HepG2 (cell line): Measurements from ENCODE around the gene NCOA5. TPM values are rescaled to one million over a fixed set of nuclear protein-coding genes. Genes with fewer than 3 reads are reported as not detected.

Experiments used
- CERS6 ChIP-seq: sonication (generic); formaldehyde crosslinking; IDR thresholded peaks from 2 replicates; pipeline ENCODE4 v1.5.0; 2020; ENCODE audit warnings: missing genetic modification reagents
- ERF ChIP-seq: IDR thresholded peaks from 2 replicates; pipeline ENCODE4 v1.6.1; 2018; ENCODE audit warnings: missing biosample characterization, missing genetic modification reagents
- KAT2B ChIP-seq: fragments of 150-350 bp; IDR thresholded peaks from 2 replicates; pipeline ENCODE4 v1.6.1; 2014; ENCODE audit warnings: low read depth, low read length, borderline replicate concordance
- KLF12 ChIP-seq: sonication (generic); formaldehyde crosslinking; IDR thresholded peaks from 2 replicates; pipeline ENCODE4 v1.4.0; 2020; ENCODE audit warnings: missing genetic modification reagents, borderline replicate concordance
- NFIC ChIP-seq: IDR thresholded peaks from 2 replicates; pipeline ENCODE4 v1.6.1; 2012; ENCODE audit warnings: mild to moderate bottlenecking, low read length, inconsistent platforms
- SOX6 ChIP-seq, 2 experiments: fragments of 450-650 bp in 1 of 2; sonication (generic) in 1 of 2; formaldehyde crosslinking in 1 of 2; IDR thresholded peaks; 2 replicates each; pipeline versions ENCODE4 v1.4.0 to v1.6.1; 2017 to 2020; ENCODE audit warnings: antibody characterized with exemption in 1 of 2, mild to moderate bottlenecking in 1 of 2, missing genetic modification reagents in 1 of 2
- UBTF ChIP-seq: sonication (generic); formaldehyde crosslinking; IDR thresholded peaks from 2 replicates; pipeline ENCODE4 v1.4.0; 2020; ENCODE audit warnings: mild to moderate bottlenecking, missing genetic modification reagents
- ZBTB40 ChIP-seq, 2 experiments: fragments of 450-650 bp in 1 of 2; sonication (generic) in 1 of 2; formaldehyde crosslinking in 1 of 2; IDR thresholded peaks; 2 replicates each; pipeline versions ENCODE4 v1.6.1 to v1.8.0; 2016 to 2022; ENCODE audit warnings: antibody characterized with exemption in 1 of 2, mild to moderate bottlenecking in 1 of 2, missing genetic modification reagents in 1 of 2
- ZNF232 ChIP-seq: sonication (generic); formaldehyde crosslinking; IDR thresholded peaks from 2 replicates; pipeline ENCODE4 v1.4.0; 2020; ENCODE audit warnings: missing genetic modification reagents, borderline replicate concordance
- ZNF24 ChIP-seq: fragments of 450-650 bp; IDR thresholded peaks from 2 replicates; pipeline ENCODE4 v1.6.1; 2017; ENCODE audit warnings: antibody characterized with exemption, mild to moderate bottlenecking
- ZNF30 ChIP-seq: sonication (generic); formaldehyde crosslinking; IDR thresholded peaks from 2 replicates; pipeline ENCODE4 v1.5.0; 2020; ENCODE audit warnings: mild to moderate bottlenecking, missing genetic modification reagents
- ZNF569 ChIP-seq: sonication (generic); formaldehyde crosslinking; IDR thresholded peaks from 2 replicates; pipeline ENCODE4 v1.5.0; 2020; ENCODE audit warnings: mild to moderate bottlenecking, missing genetic modification reagents, moderate library complexity, borderline replicate concordance
- ZNF614 ChIP-seq: IDR thresholded peaks from 2 replicates; pipeline ENCODE4 v1.6.1; 2018; ENCODE audit warnings: missing biosample characterization, missing genetic modification reagents, inconsistent platforms, borderline replicate concordance
- ZNF7 ChIP-seq: IDR thresholded peaks from 2 replicates; pipeline ENCODE4 v1.6.1; 2016; ENCODE audit warnings: missing biosample characterization, missing genetic modification reagents
- ZSCAN30 ChIP-seq: sonication (generic); formaldehyde crosslinking; IDR thresholded peaks from 2 replicates; pipeline ENCODE4 v1.5.0; 2020; ENCODE audit warnings: mild to moderate bottlenecking, missing genetic modification reagents
- polyA plus RNA-seq, 8 experiments: library from polyadenylated mRNA; depleted of rRNA in 3 of 8; stranded (reverse) in 7 of 8; unstranded in 1 of 8; fragments of >200 nt; fragmentation: Illumina TruSeq in 4 of 8; extraction: Trizol in 4 of 8; gene quantifications; 2 replicates each; pipeline versions ENCODE4 v1.2.1 to v1.2.3, GENCODE V29; 2011 to 2016; ENCODE audit warnings: low read depth in 4 of 8, missing spikeins in 1 of 8, mixed read lengths in 1 of 8; ENCODE audit not compliant: insufficient read depth in 1 of 8
- total RNA-seq, 5 experiments: library from RNA; depleted of rRNA; stranded (reverse); fragments of >200 nt; fragmentation: Illumina TruSeq; extraction: Trizol; gene quantifications; 2 replicates each; pipeline ENCODE4 v1.2.3, GENCODE V29; 2016; ENCODE audit warnings: low read depth in 1 of 5
- TF ChIP-seq, protein P1 (sequence below): sonication (generic); formaldehyde crosslinking; IDR thresholded peaks from 2 replicates; pipeline ENCODE4 v1.9.0; 2021; ENCODE audit warnings: missing genetic modification reagents, mild to moderate bottlenecking, borderline replicate concordance

NCOA5 gene
- total and polyA plus RNA-seq, 2 of the 13 experiments (the other 11 are each of a cell fraction or from before 2014, with no cell fraction given) = 16.5 to 28.4 TPM

GRCh38 chr20:46027245-46027853 lies 62.4 kb downstream of the NCOA5 start (continued):
- TF ChIP-seq UBTF (CRISPR knock-in tag) (no peak), ZNF7 (CRISPR knock-in tag) (peak; percentile 55; the same call in 1 of the 2 replicates), KAT2B (no peak), ZNF30 (CRISPR knock-in tag) (no peak), ZBTB40 (IDR thresholded peaks at IDR 0.05) (no peak), ZBTB40 (CRISPR knock-in tag; IDR thresholded peaks at IDR 0.05) (no peak), CERS6 (no peak), ZNF569 (CRISPR knock-in tag) (no peak), KLF12 (peak; percentile 64; the same call in 1 of the 2 replicates), ZNF614 (CRISPR knock-in tag) (no peak), NFIC (no peak), ZSCAN30 (CRISPR knock-in tag) (no peak), ERF (CRISPR knock-in tag) (peak; percentile 67), ZNF232 (CRISPR knock-in tag) (peak; percentile 68; the same call in 1 of the 2 replicates), SOX6 (IDR thresholded peaks at IDR 0.05) (no peak), SOX6 (CRISPR knock-in tag; IDR thresholded peaks at IDR 0.05) (no peak), ZNF24 (no peak)
- TF ChIP-seq, protein P1, sequence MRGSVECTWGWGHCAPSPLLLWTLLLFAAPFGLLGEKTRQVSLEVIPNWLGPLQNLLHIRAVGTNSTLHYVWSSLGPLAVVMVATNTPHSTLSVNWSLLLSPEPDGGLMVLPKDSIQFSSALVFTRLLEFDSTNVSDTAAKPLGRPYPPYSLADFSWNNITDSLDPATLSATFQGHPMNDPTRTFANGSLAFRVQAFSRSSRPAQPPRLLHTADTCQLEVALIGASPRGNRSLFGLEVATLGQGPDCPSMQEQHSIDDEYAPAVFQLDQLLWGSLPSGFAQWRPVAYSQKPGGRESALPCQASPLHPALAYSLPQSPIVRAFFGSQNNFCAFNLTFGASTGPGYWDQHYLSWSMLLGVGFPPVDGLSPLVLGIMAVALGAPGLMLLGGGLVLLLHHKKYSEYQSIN (CRISPR knock-in tag) = no peak
